NOMO-1 (cell line): ENCODE data around the gene ZMYND12.

ENCODE experiments used
- DNase-seq, 2 experiments: peaks; one replicate each; lab custom pipeline; 2025; ENCODE audit not compliant: unreplicated experiment in 2 of 2; lab: John Stamatoyannopoulos, UW

ZMYND12 gene

GRCh38 chr1:42399315-42400100 lies 56.3 kb downstream of the ZMYND12 start:
- DNase-seq, result no peak

- no peak for DNase-seq
These were observed 62.6 kb downstream of the ZMYND12 start for GRCh38 chr1:42392967-42393848.

GRCh38 chr1:42392255-42392654 lies 63.6 kb downstream of the ZMYND12 start:
- DNase-seq, result no peak

GRCh38 chr1:42386051-42386450 lies 69.8 kb downstream of the ZMYND12 start:
- no peak for DNase-seq

GRCh38 chr1:42385283-42385682 lies 70.5 kb downstream of the ZMYND12 start:
- no peak for DNase-seq

- no peak for DNase-seq
These were observed 74.5 kb downstream of the ZMYND12 start for GRCh38 chr1:42381280-42381673.

GRCh38 chr1:42380586-42381279 lies 75.1 kb downstream of the ZMYND12 start, which contains the start of gene RIMKLA:
Gene RIMKLA, plus strand, starts transcription at chr1:42380792. Its CDS starts 143 bp downstream, at chr1:42380935.
- peak; percentile 32 to 42 for DNase-seq
